Glutamatergic neuron (in vitro differentiated cells): ENCODE results near the gene INPP4B. TPM values are rescaled to one million over a fixed set of nuclear protein-coding genes. Genes with fewer than 3 reads are reported as not detected.

ENCODE experiments used
- DNase-seq: peaks from one replicate; pipeline ENCODE4 v3.0.0; 2022
- H3K27ac Mint-ChIP-seq: one replicate; pipeline ENCODE4 v1.8.0; 2020; ENCODE audit warnings: mild to moderate bottlenecking, mixed read lengths, inconsistent platforms; ENCODE audit not compliant: unreplicated experiment
- H3K27me3 Mint-ChIP-seq: one replicate; pipeline ENCODE4 v1.8.0; 2020; ENCODE audit warnings: mild to moderate bottlenecking, moderate library complexity, mixed read lengths, inconsistent platforms; ENCODE audit not compliant: unreplicated experiment
- H3K36me3 Mint-ChIP-seq: one replicate; pipeline ENCODE4 v1.8.0; 2020; ENCODE audit warnings: mild to moderate bottlenecking, mixed read lengths, inconsistent platforms; ENCODE audit not compliant: unreplicated experiment
- H3K4me1 Mint-ChIP-seq: one replicate; pipeline ENCODE4 v1.8.0; 2020; ENCODE audit warnings: mild to moderate bottlenecking, low read depth, mixed read lengths, inconsistent platforms; ENCODE audit not compliant: unreplicated experiment
- H3K4me3 Mint-ChIP-seq: one replicate; pipeline ENCODE4 v1.8.0; 2020; ENCODE audit warnings: mild to moderate bottlenecking, mixed read lengths, inconsistent platforms; ENCODE audit not compliant: unreplicated experiment
- H3K9me3 Mint-ChIP-seq: one replicate; pipeline ENCODE4 v1.8.0; 2020; ENCODE audit warnings: mild to moderate bottlenecking, moderate library complexity, mixed read lengths, inconsistent platforms; ENCODE audit not compliant: unreplicated experiment
- total RNA-seq: library from RNA; stranded (reverse); fragmentation: NEBNext Ultra II Directional; extraction: Animal tissue kit (Norgen Biotek cat#: 25700); gene quantifications from one replicate; pipeline ENCODE4 v1.2.1, GENCODE V29; 2021; ENCODE audit not compliant: unreplicated experiment
- TF ChIP-seq, protein P1 (sequence below): fragments of 200-600 bp; sonication (generic); IDR thresholded peaks from one replicate; pipeline ENCODE4 v1.5.0; 2021; ENCODE audit not compliant: partially characterized antibody, unreplicated experiment

INPP4B gene
- total RNA-seq, 1 donor from 2014 or later = 2.4 TPM

DNA sequence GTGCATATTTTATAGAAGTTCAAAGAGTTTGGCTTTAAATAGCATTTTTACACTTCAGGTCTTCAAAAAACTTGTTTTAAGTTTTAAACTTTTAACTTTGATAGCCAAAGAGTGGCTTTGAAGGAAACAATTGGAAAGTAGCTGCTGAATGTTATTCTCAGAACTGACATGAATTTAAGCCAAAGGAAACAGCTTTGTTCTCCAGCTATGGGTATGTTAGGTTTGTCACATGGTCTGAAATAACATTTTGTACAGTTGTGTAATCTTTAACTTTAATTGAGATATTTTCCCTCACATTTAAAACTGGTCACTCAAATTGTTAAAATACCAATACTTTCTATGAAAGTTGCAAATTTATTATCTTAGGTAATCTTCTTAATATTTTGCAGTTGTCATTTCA is 645.1 kb downstream of the INPP4B start:
- Mint-ChIP-seq H3K36me3 (no peaks in the 10 kb centered on the region), H3K9me3 (no peaks in the 10 kb centered on the region), H3K27ac (no peak overlapping the region), H3K27me3 (no peaks in the 10 kb centered on the region), H3K4me1 (no peaks in the 10 kb centered on the region), H3K4me3 (no peak overlapping the region)
- no peak for DNase-seq
- TF ChIP-seq, protein P1, sequence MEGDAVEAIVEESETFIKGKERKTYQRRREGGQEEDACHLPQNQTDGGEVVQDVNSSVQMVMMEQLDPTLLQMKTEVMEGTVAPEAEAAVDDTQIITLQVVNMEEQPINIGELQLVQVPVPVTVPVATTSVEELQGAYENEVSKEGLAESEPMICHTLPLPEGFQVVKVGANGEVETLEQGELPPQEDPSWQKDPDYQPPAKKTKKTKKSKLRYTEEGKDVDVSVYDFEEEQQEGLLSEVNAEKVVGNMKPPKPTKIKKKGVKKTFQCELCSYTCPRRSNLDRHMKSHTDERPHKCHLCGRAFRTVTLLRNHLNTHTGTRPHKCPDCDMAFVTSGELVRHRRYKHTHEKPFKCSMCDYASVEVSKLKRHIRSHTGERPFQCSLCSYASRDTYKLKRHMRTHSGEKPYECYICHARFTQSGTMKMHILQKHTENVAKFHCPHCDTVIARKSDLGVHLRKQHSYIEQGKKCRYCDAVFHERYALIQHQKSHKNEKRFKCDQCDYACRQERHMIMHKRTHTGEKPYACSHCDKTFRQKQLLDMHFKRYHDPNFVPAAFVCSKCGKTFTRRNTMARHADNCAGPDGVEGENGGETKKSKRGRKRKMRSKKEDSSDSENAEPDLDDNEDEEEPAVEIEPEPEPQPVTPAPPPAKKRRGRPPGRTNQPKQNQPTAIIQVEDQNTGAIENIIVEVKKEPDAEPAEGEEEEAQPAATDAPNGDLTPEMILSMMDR = no peak

DNA sequence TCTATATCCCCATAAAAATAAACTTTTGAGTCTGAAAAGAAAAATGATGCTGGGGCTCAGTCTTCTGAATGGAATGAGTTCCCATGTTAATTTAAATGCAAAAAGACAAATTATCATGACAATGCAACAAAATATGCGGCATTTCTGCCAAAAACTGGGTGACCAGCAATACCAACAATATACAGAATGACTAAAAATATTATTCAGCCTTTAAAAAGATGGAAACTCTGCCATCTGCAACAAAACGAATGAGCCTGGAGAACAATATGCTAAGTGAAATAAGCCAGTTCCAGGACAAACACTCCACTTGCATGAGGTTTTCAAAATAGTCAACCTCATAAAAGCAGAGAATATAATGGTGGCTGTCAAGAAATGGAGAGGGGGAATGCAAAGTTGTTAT is 651.2 kb downstream of the INPP4B start:
- Mint-ChIP-seq H3K36me3 (no peaks in the 10 kb centered on the region), H3K4me1 (peaks cover 3% of the 10 kb centered on the region), H3K27ac (no peak overlapping the region), H3K27me3 (no peaks in the 10 kb centered on the region), H3K9me3 (no peaks in the 10 kb centered on the region), H3K4me3 (no peak overlapping the region)
- no peak for DNase-seq
- TF ChIP-seq, protein P1 = no peak

DNA sequence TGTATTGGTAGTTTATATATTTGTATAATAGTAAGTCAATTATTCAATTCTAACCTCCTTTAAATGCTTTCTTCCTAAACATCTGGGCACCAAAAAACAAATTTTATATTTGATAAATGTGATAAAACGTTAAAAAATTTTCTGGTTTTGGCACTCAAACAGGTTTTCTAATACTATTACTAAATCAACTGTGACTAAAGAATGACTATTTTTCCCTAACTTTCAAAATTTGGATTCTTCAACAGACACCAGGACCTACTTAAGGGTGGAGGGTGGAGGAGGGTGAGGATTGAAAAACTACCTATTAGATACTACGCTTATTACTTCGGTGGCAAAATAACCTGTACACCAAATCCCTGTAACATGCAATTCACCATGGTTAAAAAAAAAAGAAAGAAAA is 654.2 kb downstream of the INPP4B start:
- H3K9me3 Mint-ChIP-seq = no peaks in the 10 kb centered on the region
- H3K27me3 Mint-ChIP-seq = no peaks in the 10 kb centered on the region
- H3K27ac Mint-ChIP-seq = no peak overlapping the region
- no peak for DNase-seq
- no peak overlapping the region for H3K4me3 Mint-ChIP-seq
- TF ChIP-seq, protein P1 = no peak
- H3K4me1 Mint-ChIP-seq = peaks cover 3% of the 10 kb centered on the region
- no peaks in the 10 kb centered on the region for H3K36me3 Mint-ChIP-seq

DNA sequence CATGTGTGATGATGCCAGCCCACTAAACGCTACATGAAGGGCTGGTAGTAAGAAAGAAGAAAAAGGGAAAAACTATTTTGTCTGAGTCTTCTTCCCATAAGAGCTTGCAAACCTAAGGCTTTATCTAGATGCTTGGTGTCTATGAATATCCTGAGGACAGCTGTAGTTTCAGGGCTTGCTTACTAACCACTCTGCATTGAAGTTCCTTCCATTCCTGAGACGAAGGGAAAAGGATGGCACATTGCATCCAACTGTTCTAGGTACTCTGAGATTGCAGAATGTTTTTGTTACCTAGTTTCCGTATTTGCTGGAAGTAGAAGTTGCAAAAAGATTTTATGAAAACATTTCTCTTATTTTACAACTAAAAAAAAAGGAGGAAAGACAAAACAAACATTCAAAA is 665.1 kb downstream of the INPP4B start:
- no peak for DNase-seq
- H3K27me3 Mint-ChIP-seq = no peaks in the 10 kb centered on the region
- no peak overlapping the region for H3K27ac Mint-ChIP-seq
- H3K9me3 Mint-ChIP-seq = no peaks in the 10 kb centered on the region
- no peak overlapping the region for H3K4me3 Mint-ChIP-seq
- no peaks in the 10 kb centered on the region for H3K36me3 Mint-ChIP-seq
- no peaks in the 10 kb centered on the region for H3K4me1 Mint-ChIP-seq
- TF ChIP-seq, protein P1 = no peak

DNA sequence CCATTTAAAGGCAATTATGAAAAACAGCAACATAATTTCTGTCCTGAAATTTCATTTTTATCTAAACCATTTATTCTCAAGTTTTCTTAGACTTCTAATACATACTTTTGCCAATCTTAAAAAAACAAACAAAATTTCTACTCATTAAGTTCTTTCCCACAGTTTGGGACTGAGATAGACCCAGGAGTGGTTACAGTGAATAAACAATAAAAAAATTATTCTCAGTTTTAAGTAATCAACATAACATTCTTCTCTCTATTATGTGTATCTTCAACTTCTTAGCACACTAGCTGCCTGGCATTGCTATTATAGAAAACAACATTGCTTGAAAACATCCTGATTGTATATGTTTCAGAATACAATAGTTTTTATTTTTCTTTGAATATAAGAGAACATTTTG is 676.9 kb downstream of the INPP4B start:
- Mint-ChIP-seq H3K4me3 (no peak overlapping the region), H3K27ac (no peak overlapping the region)

More for the DNA sequence above, 676.9 kb downstream of the INPP4B start:
- Mint-ChIP-seq H3K4me1 (no peaks in the 10 kb centered on the region), H3K27me3 (no peaks in the 10 kb centered on the region), H3K36me3 (no peaks in the 10 kb centered on the region), H3K9me3 (no peaks in the 10 kb centered on the region)
- TF ChIP-seq, protein P1 = no peak
- no peak for DNase-seq
